ENCODE results near the gene ABCE1.

DNA sequence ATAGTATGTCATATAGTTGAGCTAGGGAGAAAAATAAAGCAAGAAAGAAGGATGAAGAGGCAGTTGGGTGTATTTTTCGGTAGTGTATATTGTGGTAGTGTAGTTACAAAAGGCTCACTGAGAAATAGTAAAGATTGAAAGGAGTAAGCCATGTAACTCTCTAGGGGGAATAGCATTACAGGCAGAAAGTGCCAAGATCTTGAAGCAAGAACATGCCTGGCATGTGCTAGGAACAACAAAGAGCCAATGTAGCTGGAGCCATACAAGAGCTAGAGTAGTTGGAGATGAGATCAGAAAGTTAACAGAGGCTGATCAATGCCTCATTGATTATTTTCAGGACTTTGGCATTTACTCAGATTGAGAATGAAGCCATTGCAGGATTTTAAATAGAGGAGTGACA lies 3.0 kb downstream of the ABCE1 start:
- TF ChIP-seq POLR2A (IDR thresholded peaks at IDR 0.05; ENCODE audit: low read length) (no peak), GATA1 (IDR thresholded peaks at IDR 0.05; ENCODE audit: low read depth, low read length) (no peak)
